Astrocyte (in vitro differentiated cells and primary cell): ENCODE data around the gene MMEL1.

Source experiments
- EZH2 ChIP-seq: IDR thresholded peaks from 2 replicates; pipeline ENCODE4 v1.6.1; 2012; ENCODE audit warnings: mild to moderate bottlenecking, low read length, inconsistent platforms; ENCODE audit not compliant: insufficient read depth
- TF ChIP-seq, protein P1 (sequence below): IDR thresholded peaks from 2 replicates; pipeline ENCODE4 v1.5.1; 2011; ENCODE audit warnings: low read depth, mild to moderate bottlenecking, inconsistent platforms, low read length, moderate library complexity; ENCODE audit not compliant: insufficient read depth

DNA sequence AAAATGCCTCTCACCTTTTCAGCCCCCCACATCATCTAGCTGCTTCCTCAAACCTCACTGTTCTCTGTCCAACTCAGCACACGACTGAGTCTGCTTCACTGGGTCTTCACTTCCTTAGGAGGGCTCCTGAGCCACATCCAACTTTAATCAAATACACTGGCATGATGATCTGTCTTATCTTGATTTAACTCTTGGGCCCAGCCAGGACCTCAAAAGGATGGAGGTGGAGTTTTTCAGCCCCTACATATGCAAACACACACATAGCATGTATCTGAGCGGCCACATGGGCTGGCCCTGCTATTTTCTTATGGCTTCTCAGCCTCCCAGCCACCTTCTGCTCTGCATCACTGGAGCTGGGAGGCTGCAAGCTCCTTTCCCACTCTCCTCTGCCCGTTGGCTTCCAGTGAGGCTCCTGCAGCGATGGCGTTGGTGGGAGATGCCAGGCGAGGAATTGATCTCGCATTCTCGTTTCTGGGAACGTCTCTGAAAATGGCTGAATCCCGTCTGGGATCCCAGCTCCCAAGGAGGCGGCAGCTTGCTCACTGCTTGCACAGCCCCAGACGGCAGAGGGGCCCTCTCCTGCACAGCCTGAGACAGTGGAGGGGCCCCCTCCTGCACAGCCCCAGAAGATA, 48.0 kb downstream of the MMEL1 start:
- TF ChIP-seq EZH2 = no peak
- TF ChIP-seq, protein P1, sequence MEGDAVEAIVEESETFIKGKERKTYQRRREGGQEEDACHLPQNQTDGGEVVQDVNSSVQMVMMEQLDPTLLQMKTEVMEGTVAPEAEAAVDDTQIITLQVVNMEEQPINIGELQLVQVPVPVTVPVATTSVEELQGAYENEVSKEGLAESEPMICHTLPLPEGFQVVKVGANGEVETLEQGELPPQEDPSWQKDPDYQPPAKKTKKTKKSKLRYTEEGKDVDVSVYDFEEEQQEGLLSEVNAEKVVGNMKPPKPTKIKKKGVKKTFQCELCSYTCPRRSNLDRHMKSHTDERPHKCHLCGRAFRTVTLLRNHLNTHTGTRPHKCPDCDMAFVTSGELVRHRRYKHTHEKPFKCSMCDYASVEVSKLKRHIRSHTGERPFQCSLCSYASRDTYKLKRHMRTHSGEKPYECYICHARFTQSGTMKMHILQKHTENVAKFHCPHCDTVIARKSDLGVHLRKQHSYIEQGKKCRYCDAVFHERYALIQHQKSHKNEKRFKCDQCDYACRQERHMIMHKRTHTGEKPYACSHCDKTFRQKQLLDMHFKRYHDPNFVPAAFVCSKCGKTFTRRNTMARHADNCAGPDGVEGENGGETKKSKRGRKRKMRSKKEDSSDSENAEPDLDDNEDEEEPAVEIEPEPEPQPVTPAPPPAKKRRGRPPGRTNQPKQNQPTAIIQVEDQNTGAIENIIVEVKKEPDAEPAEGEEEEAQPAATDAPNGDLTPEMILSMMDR = no peak
